DMS53 treated with DMSO at 0.1 percent for 48 hours (cell line): ENCODE data around the gene SUSD6.
A peak's percentile ranks its signal among the peaks of the same experiment; 100 is the strongest.
"Not testable (repeated sequence)": the region's sequence is repeated elsewhere in the genome, so short reads cannot be mapped to it uniquely, and the experiment has no call there.

Experiments used
- DNase-seq: peaks from one replicate; lab custom pipeline; 2025; ENCODE audit not compliant: unreplicated experiment; lab: John Stamatoyannopoulos, UW

The SUSD6 gene

DNA sequence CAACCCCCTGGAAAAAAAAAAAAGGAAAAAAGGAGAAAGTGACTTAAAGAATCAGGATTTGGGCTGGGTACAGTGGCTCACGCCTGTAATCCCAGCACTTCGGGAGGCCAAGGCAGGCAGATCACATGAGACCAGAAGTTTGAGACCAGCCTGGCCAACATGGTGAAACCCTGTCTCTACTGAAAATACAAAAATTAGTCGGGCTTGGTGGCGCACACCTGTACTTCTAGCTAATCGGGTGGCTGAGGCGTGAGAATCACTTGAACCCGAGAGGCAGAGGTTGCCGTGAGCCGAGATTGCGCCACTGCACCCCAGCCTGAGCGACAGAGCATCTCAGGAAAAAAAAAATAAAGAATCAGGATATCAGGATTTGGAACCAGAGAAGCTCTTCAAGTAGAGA, 36.2 kb downstream of the SUSD6 start:
- not testable (repeated sequence) for DNase-seq

DNA sequence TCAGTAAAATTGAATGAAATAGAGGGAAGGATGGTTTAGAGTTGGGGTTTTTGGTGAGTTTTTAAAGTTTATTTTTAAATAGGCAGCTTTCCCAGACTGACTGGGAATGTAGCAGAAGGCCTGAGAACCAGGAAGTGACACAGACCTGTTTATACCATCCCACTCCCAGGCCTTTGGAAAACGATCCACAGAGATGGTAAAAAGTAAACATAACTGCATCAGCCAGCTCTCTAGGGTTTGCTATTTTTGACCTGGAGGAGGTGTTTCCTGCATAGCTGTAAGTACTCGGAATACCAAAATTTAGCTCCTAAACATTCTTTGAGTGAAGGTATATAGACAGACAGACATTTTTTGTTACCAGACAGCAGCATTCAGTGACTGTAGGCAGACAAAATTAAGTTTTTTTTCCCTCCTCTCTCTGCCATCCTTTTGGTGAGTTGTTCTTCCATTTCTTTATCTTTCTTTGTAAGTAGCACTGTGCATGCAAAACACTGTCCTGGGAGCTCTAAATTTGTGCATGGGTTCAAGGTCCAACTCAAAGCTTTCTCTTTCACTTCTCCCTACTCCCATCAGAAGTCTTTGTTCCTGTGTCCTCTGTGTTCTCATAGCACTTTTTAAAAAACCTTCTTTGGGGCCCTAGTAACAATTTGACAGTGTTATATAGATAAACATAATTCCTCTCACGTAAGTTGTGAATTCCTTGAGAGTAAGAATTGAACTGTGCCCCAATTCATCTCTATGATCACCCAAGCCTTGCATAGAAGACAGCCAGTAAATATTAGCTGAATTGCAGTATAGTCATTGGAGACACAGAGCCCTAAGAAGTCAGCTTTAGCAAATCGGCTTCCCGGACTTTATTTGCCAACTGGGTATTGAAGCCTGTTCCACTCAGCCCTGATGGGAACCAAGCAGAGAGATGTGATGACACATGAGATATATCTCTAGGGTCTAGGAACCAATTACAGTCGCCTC, 37.4 kb downstream of the SUSD6 start:
- peak; percentile 62 for DNase-seq

DNA sequence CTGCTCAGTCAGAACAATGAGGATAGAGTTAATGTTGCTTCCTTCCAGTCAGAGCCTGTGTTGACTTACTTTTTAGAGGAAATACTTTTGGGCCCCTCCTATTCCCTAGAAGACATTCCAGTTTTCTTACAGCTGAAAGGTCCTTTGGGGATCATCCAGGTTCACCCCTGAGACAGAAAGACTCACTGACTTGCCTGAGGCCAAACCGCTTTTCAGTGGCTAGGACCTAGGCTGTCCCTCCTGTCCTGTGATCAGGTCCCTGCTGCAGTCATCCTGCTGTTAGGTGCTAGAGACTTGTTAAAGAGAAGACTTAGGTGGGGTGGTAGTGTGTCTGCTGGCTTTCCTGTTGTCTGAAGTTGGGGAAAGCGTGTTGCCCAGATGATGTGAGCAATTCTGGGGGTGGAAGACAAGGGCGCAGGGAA, 39.6 kb downstream of the SUSD6 start:
- DNase-seq, result no peak

DNA sequence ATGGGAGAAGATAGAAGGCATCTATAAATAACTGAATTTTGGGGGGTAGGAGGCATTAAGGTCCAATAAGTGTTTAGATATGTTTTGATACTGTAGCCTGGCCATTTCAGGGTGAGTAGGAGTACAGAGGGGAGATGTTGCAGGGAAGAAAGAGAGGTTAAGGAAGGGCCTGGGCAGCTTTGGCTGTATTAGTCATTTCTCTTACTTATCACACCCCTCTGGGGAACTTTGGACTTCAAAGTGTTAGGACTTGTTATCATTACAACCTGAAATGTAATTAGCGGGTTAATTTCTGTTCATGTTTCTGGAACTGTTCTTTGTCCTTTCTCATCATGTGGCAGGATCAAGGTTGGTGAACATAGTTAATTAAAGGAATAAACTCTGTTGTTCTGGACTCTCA, 40.3 kb downstream of the SUSD6 start:
- no peak for DNase-seq

DNA sequence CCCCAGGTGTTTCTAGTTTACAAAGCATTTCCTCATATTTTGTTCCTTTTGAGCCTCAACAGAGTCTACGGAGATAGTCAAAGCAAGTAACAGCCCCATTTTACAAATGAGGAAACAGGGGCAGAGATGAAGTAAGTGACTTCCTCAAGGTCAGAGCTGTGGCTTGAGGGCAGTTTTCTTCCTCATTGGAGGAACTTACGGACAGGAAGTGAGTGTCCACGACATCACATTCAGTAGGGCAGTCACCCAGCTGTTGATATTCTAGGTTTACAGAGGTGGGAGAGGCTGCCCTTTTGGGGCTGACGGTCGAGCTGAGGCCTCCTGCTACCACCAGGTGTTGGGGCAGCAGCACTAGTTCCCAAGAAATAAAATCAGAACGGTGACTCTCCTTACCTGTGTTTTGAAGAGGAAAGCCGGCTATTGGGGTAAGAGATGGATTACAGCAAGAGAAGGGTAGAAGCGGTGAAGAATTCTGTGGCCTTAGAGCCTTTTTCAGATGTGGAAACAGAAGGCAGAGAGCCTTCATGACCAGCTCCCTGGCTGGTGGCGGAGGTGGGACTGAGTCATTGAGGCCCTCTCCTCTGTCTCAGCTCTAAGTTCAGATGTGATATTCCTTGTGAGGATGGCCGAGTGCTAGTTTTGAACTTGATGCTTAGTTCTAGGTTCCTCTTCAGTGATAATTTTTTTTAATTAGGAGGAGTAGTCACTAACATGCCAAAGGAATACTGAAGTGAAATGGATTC, 41.7 kb downstream of the SUSD6 start:
- DNase-seq, result no peak

DNA sequence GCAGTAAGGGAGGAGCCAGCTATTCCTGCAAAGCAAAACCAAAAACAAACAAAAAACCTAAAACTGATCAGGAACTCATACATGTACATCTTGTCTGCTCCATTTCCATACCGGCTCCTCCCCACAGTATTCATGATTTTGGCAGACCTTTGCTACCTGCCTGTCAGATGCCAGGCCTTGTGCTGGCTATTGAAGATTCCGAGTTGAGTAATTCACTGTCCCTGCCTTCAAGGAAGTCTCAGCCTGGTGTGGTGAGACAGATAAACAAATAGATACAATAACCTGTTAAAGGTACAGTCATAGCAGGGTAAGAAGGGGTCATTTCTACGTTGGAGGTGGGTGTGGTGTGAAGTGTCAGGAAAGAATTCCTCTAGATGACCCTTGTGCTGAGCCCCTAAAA, 42.7 kb downstream of the SUSD6 start:
- DNase-seq, result no peak

DNA sequence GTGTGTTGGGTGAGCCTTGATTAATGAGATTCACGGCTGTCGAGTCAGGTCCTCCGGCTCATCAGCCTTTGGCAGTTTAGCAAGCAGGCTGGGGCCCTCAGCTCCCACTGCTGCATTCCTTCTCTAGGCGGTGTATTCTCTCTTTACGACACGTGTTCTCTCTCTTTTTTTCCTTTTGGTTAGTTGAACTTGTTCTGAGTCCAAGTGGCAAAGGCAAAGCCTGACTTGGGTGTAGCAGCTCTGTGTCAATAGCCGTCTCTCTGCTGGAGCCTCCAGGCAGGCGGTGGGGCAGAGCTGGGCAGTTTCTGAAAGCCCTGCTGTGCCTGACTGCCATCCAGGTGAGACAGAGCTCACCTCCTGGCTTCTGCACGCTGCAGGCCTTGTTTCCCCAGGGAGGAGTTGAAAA, 46.6 kb downstream of the SUSD6 start:
- DNase-seq, result no peak

DNA sequence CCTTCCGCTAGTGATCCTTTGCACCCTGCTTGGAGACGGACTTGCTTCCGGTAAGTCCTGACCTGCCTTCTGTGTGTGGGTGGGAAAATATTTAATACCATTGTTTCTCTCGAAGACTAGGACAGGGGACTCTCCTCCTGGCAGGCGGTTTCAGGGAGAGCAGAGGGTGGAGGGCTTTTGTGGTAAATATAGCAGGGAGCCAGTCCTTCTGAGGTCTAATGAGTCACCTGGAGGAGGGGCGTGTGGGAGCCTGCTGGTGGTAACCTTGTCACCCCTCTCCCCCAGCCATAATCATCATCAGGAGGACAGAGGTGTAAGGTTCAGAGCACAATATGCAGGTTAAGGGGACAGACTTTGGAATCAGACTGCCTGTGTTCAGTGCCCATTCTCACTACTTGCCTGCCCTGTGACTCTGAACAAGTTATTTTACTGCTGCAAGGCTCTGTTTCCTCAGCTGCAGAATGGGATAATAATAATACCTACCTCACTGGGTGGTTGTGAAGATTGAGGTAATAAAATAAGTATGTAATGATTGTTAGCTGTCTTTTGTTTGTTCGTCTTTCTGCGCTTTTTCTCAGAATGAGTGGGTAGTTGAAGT, 47.4 kb downstream of the SUSD6 start:
- DNase-seq, result no peak

DNA sequence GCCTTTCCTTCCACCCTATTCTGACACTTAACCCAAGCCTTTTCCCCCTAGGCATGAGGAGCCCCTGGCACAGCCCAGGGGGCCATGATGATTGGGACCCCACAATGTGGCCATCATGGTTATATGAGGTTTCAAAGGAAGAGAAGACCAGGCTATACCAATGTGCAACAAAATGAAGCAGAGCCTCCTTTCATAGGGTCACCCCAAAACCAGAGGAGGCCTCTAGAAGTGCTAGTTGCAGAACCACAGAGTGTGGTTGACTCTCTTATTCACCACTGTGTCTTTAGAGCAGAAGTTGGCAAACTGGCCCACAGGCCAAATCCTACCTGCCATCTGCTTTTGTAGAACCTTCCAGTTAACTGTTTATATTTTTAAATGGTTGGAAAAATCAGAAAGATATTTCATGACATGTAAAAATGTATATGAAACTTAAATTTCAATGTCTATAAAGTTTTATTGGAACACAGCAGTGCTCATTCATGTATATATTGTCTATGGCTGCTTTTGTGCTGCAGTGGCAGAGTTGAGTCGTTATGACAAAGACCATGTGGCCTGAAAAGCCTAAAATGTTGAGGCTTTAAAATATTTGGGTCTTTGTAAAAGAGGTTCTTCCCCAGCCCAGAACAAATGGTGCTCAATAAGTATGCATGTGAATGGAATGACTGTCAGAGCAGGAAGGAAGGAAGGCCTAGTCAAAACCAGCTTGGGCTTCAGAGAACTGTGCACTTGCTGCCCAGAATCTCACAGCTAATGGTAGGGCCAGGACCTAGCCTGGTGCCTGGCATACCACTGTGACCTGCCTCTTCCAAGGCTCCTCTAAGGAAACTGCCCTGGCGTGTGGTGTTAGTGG, 49.2 kb downstream of the SUSD6 start:
- DNase-seq, result no peak

DNA sequence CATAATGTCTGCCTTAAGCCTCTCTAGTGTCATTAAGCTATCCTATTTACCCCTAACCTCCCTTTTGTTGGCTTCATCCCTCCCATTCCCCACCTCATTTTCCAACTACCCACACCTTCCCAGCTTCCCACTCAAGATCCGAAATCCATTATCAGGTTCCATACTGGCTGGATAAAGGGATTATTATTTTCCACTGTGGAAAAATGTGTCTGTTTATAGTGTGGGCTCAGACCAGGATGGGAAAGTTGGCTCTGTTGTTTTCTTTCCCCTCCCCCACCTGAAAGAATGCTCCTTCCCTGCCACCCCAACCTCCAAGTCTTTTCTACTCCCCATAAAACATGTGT, 49.8 kb downstream of the SUSD6 start:
- no peak for DNase-seq

DNA sequence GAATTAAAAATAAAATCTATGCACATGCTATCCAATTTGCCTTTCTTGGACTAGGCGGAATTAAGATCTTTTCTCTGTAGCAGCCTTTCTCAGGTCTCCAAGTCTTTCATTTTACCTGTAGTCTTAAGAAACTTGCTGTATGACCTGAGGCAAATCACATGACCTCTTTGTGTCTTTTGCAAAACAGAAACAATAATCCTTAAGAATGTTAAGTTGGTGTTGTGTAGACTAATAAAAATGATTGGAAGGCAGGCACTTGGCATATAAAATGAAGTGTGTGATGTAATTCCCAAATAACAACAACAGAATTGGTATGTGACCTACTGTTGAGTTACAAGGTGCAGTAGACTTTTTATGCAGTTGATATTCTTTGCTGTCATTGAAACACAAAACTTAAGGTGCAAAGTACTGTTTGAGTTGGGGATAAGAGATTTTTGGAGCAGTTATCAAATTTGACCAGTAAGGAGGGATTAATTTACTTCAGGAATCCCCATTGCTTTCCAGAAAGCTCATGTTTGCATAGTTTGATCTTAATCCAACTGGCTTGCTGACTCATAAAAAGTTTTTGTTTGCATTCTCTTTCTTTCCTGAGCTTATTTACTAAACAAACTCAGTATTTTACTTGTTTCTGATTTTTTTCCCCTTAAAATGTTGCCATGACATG, 51.4 kb downstream of the SUSD6 start:
- no peak for DNase-seq

DNA sequence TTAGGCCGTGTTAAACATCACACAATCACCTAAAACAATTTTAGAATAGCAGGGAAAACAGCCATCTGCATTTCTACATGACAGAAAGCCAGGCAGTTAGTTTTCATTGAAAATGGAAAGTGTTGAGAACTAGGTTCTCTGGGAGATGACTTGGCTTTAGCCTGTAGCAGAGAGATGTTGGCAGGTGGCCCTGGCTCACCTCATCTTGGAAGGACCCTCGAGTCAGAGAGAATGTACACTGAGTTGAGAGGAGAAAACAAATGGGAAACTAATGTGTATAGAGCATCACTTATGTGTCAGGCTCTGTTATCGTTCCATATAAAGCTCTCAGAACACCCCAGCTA, 51.9 kb downstream of the SUSD6 start:
- no peak for DNase-seq

DNA sequence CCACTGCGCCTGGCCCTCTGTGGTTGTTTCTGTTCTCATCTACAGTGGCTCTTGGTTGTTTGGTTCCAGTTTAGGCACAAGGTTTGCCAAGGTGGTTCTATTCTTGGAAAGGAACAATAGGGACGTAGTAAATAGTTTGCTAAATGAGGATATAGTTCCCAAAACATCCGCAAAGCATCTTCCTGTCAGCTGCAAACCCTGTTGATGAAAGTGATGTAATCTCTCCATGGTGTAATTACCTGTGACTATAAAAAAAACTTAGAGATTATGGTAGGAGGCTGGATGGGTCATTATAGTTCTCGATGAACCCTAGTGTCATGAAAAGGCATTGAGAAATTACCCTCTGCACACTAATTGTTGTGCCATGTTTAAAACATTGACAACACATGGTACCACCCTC, 52.9 kb downstream of the SUSD6 start:
- DNase-seq, result no peak

DNA sequence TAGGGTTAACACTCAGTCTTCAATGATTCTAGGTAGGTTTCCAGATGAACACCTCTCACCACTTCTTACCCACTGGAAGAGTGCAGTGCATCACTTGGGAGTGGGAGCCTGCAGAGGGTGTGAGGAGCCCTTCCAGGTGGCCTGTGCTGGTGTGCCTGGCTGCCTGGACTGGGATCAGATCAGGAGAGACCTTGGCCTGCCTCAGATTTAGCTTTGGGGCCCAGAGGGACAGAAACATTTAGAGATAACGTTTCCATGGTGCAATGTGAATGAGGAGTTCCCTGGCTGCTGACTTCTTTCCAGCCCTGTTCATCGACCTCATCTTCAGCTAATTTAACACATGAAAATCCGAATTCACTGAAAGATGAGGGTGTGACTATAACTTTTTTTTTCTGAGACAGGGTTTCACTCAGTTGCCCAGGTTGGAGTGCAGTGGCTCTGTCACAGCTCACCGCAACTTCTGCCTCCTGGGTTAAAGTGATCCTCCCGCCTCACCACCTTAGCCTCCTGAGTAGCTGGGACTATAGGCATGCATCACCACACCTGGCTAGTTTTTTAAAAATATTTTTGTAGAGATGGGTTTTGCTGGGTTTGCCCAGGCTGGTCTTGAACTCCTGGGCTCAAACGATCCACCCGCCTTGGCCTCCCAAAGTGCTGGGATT, 53.6 kb downstream of the SUSD6 start:
- DNase-seq, result no peak

DNA sequence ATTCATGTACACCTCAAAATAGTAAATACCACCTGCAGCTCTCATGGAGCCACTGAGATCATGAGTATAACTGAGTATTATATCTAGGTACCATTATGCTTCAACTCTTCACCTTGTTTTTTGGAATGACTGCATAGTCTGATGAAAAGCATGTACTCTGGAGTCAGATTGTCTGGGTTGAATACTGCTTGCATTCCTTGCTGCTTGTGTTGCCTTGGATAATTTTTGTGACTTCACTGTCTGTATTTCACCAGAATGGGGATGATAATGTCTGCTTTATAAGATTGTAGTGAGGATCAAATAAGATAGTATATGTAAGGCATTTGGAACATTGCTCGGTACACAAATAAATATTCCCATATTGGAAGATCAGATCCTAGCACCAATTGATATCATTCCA, 54.2 kb downstream of the SUSD6 start:
- DNase-seq, result no peak

DNA sequence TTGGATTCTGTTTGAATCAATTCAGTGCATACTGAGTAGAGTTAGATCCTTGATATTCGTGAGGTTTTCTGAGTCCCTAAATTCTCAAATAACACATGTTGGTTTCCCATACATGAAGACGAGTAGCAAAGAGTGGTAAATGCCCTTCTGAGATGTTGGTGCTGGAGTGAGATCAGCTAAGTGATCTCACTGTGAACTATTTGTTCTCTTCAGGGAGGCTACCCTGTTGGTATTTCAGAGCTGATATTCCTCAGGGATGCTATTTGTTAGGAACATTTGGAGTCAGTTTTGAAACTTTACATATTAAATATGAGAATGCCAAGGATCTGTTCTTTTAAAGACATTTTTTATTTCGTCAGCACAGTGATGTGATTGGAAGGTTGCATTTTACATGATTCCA, 54.7 kb downstream of the SUSD6 start:
- no peak for DNase-seq

DNA sequence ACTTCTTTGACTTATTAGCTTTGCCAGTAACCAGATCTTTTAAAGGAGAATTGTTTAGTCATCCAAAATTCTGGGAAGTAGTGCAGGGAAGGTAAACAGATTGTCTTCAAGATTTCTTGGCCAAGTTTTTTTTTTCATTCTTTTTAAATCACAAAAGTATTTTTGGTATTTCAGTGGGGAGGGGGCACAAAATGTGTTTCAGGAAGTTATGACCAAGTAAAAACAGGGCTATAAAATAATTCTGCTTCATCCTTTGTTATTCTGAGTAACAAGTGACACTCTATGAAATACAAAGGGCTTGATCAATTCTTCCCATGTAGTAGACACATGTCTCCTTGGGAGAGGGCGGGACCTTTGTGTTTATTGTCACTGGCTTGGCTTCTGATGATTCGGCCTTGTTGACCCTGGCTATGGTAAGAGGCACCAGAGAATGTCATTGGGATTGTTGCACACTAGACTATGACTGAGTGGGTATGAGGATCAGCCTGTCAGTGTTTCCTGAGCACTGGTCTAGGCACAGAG, 55.4 kb downstream of the SUSD6 start:
- DNase-seq, result no peak

DNA sequence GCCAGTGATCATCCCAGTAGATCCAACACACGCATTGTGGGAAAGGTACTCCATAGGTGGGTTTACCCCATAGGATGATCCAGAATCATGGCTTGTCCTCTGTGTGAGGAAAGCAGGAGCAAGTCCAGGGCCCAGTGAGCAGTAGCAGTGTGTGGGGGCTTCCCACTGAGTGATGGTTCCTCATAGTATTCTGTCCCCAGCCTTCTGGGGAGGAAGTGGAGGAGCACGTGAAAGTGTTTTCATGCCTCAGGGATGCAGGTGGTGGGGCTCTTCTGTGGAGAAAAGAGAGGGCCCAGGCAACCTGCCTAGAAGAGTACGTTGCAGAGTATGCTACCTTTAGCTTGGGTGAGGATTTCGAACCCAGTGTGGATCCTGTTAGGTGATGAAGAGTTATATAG, 56.5 kb downstream of the SUSD6 start:
- DNase-seq, result no peak

DNA sequence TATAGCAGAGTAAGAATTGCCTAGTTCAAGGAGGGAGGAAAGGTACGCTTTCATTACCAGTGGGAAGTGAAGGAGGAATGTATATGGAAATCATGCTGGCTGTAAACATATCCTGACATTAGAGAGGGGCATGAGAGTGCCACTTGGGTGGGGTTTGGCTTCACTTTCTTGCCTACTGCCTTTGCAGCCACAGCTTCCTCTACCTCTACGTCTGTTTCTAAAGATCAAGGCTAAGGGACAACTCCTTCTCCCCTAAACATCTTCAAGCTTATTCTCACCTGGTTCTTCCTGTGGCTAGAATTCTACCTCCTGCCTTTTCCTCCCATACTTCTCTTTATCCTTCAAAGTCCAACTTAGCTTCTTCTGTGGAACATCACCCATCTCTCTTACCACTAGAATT, 58.0 kb downstream of the SUSD6 start:
- no peak for DNase-seq

DNA sequence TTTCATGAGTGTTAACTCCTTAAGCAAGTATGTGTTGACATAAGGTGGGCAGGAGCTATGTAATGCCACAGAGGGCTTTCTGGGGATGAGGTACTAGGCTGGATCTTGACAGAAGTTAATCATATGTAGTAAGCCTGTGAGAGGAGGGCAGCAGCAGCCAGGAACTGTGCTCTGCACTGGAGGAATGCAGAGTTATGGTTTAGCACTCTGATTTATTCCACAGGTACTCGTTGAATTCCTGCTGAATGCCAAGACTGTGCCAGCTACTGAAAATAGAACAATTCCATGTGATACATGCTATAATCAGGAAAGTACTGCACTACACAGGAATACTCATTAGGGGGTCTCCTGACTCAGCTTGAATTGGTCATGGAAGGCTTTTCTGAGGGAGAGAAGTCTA, 58.7 kb downstream of the SUSD6 start:
- no peak for DNase-seq
